DMS79 (cell line): Measurements from ENCODE around the gene PPP1R14B.

ENCODE experiments used
- DNase-seq: peaks from one replicate; lab custom pipeline; 2025; lab: John Stamatoyannopoulos, UW

PPP1R14B gene

DNA sequence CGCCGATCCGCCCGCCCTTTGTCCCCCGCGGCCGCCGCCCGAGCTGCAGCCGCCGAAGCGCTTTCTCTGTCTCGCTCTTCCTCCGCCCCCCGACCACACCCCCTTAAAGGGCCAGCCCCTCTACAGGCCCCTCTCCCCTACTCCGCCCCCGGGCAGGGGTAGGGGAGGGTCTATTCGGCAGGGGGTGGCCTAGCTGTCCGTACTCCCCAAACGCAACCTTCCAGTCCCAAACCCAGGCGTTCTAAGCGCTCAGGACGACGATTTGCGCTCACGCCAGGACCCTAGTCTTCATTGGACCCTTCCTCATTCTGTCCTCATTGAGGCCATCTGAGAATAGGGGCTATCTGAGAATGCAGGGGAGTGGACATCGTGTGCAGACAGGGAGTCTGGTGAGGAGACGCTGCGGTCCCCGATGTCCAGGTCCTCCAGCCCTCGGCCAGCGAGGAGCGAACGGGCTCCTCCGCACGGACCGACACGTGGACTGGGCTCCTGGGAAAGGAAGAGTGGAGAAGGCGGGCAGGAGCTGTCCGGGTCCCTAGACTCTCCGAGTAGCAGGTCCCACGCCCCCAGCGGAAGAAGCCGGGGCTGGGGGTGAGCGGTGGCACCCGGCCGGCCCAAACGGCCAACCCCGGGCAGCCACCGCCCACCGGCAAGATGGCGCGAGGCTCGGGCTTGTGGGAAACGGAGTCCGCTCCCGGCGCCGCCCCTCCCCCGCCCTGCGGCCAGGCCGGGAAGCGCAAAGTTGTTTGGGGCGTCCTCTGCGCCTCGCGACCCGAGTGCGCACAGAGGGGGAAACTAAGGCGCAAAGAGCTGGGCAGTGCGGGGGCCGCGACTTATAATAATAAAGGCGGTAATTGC is at the start of gene PPP1R14B:
PPP1R14B (minus strand) TSS at position 73 of the 858 bp plus-strand sequence. CDS start 270 bp downstream, outside the sequence.
- peak; percentile 76 for DNase-seq

GRCh38 chr11:64296236-64296635 is 49.5 kb upstream of the PPP1R14B start:
- no peak for DNase-seq

- DNase-seq, result no peak
These were observed 49.0 kb upstream of the PPP1R14B start for GRCh38 chr11:64295760-64296159.

DNA sequence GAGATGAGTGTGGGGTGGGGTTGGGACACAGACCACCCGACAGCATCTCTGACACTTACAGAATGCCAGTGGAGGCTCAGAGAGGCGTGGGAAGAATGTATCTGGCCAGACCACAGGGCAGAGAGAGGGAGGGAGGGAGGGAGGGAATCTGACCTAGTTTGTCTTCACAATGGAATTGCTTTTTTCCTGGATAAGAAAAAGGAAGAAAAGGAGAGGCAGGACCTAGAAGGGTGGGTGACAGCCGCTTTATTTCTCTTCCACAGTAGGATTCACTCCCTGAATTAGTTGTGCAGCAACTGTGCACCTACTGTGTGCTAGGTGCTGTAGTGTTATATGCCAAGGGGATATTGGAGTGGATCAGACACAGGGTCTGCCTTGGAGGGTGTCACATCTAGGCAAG is 48.0 kb upstream of the PPP1R14B start:
- no peak for DNase-seq

- no peak for DNase-seq
These were observed 45.9 kb upstream of the PPP1R14B start for GRCh38 chr11:64292460-64293254.

GRCh38 chr11:64291752-64292459 is 45.2 kb upstream of the PPP1R14B start:
- DNase-seq, result no peak

DNA sequence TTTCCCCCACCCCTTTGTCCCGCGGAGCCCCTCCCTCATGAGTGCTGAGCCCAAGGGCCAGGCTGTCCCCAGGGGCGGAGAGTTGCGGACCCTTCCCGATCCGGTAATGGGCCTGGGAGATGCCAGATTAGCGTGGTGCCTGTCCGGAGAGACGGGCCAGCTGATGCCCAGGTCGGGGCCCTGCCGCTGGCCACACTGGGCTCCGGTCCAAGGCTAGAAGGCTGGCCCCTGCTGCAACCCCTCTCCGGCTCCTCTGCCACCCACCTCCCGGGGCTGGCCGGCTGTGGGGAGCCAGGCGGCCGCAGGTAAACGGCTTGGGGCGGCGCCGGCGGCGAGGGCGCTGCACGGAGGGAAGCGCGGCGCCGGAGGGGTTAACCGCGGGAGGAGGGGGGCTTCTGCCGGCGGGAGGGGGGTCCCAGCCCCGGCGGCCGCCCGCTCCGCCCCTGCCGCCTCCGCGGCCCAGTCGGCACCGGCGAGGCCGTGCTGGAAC is 44.6 kb upstream of the PPP1R14B start, which contains the start of gene KCNK4:
KCNK4 (plus strand) TSS at position 41 of the 490 bp plus-strand sequence. CDS start 1,717 bp downstream, outside the sequence.
- no peak for DNase-seq

GRCh38 chr11:64290352-64291261 is 43.9 kb upstream of the PPP1R14B start:
- no peak for DNase-seq

DNA sequence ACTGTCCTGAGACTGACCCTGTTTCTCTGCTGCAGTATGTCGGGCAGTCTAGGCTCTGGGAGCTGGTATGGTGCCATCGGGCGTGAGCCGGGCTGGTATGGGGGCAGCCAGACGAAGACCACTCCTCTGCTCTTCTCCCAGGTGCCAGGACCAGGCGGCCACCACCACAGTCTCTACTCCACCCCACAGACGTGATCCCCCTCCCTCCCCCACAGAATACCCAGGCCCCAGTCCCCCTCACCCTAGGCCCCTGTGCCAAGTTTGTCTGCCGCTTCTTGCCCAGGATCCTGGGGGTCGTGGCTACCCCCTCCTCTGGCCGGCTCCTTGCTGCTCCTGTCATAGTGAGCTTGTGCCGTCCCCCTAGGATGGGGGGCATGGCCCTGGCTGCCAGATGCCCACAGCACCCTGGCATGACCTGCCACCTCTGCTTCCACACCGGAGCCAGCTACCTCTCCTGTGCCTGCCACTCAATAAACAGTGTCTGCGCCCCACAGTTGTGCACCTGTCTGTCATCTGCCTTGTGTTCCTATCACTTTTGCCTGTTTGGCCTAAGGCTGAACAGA is 42.3 kb upstream of the PPP1R14B start:
- DNase-seq, result no peak

GRCh38 chr11:64288353-64288750 is 41.6 kb upstream of the PPP1R14B start:
- DNase-seq, result no peak

DNA sequence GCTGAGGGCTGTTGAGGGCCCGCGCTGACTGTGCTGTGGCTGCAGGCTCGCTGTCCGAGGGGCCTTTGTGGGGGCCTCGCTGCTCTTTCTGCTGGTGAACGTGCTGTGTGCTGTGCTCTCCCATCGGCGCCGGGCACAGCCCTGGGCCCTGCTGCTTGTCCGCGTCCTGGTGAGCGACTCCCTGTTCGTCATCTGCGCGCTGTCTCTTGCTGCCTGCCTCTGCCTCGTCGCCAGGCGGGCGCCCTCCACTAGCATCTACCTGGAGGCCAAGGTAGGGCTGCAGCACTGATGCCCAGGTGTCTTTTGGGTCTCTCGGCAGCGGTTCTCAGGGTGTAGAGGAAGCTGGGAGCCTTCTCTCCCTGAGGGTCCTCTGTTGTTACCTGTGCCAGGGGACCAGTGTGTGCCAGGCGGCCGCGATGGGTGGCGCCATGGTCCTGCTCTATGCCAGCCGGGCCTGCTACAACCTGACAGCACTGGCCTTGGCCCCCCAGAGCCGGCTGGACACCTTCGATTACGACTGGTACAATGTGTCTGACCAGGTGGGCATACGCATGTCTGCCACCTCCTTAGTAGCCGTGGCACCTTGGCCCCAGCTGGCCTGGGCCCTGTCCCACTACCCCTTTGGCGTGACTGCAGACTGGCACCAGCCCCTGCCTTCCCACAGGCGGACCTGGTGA is 41.1 kb upstream of the PPP1R14B start:
- no peak for DNase-seq

- no peak for DNase-seq
These were observed 40.0 kb upstream of the PPP1R14B start for GRCh38 chr11:64286801-64287159.

DNA sequence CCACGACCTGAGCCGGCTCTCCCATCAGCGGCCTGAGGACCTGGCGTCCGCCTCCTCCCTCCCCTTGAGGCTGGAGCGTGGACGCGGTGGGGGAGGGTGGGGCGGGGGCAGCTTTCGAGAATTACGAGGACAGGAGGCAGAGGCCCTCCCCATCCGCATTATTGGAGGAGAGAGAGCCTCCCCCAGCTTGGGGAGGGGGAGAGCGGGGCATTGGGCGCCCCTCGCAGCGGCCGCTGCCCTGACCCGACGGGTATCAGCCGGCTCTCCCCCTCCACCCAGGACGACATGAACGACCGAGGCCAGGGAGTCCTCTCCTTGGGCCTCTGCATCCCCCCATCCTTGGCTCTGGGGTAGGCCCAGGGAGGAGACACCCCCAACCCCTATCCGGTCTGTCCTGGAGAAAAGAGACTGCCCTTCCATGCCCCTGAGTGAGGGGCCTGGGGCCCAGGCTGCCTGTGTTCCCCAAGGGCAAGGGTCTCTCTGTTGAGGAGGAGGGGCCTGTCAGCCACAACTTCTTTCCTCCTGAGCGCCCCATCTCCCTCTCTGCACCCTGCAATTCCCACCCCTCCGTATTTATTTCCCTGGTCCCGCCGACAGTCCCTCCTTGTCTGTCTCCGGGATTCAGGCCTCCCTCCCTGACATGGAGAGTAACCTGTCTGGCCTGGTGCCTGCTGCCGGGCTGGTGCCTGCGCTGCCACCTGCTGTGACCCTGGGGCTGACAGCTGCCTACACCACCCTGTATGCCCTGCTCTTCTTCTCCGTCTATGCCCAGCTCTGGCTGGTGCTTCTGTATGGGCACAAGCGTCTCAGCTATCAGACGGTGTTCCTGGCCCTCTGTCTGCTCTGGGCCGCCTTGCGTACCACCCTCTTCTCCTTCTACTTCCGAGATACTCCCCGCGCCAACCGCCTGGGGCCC is 39.4 kb upstream of the PPP1R14B start:
- DNase-seq, result peak; percentile 17

DNA sequence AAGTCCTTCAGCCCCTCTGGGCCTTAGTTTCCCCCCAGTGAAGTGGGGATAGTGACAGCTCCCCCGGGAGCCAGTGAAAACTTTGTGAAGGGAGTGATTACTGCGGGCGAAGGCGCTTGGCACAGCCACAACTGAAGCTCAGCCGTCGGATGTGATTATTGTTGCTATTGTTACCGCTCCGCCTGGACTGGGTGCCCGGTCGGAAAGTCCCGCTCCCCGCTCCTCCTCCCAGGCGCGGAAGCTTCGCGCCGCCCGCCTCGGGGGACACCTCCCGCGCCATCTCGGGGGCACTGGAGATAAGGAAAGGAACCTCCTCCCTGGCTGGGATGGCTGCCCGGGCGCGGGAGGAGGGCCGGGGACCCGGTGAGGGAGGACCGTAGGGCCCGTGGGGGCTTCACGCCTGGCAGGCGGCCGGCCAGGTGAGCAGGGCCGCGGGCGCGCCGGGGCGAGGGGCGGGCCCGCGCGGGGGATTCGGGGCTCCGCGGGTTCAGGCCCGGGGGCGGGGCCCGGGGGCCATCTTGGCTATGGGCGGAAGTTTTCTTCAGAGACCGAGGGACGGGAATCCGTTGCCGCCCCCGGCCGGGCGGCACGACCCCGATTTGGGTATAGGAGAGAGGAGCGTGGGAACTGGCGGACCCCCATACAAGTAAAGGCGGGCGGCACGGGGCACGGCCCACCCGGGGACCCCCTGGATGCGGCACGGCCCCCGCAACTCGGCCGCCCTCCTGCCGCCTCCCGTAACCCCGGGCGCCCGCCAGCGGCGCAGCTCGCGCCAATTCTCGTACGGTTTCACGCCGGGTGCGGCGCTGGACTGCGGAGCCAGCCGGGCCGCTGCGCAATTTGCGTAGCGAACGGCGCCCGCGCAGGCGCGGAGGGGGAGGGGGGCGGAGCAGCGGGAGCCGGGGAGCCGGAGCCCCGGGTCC is 38.5 kb upstream of the PPP1R14B start, which contains the start of gene GPR137:
GPR137 (plus strand) TSS at position 887 of the 923 bp plus-strand sequence. CDS start 677 bp downstream, outside the sequence.
- DNase-seq, result no peak

GRCh38 chr11:64284048-64284961 is 37.6 kb upstream of the PPP1R14B start, which contains the start of gene BAD:
TSS of gene BAD (minus strand) at chr11:64284665. CDS start at chr11:64284368, 297 bp downstream.
- peak; percentile 89 for DNase-seq

- DNase-seq, result no peak
These were observed 36.3 kb upstream of the PPP1R14B start for GRCh38 chr11:64283092-64283491.
